ENCODE measurements around the gene SSH2. TPM values are rescaled to one million over a fixed set of nuclear protein-coding genes. Genes with fewer than 3 reads are reported as not detected.

Gene SSH2
- total RNA-seq, 4 donors from 2014 or later, result 14.7 to 33.6 (median 22.2) TPM

GRCh38 chr17:29909236-29910003 is 20.6 kb downstream of the SSH2 start:
- Histone ChIP-seq H3K36me3 (no peaks in the 10 kb centered on the region), H3K27ac (no peak overlapping the region), H3K9me3 (no peaks in the 10 kb centered on the region), H3K27me3 (no peaks in the 10 kb centered on the region), H3K4me1 (no peaks in the 10 kb centered on the region), H3K4me3 (no peak overlapping the region)
- no peak for DNase-seq (ENCODE audit: low spot score in 2 of 2)
- 81% methylated on average over 6 of the region's 6 CpGs for WGBS
- TF ChIP-seq EP300 (IDR thresholded peaks at IDR 0.05), result no peak
- TF ChIP-seq CTCF (IDR thresholded peaks at IDR 0.05), result no peak
- no peak for TF ChIP-seq POLR2AphosphoS5 (IDR thresholded peaks at IDR 0.05)
- no peak for TF ChIP-seq POLR2A (IDR thresholded peaks at IDR 0.05)

GRCh38 chr17:29906969-29907368 is 23.1 kb downstream of the SSH2 start:
- Histone ChIP-seq H3K9me3 (no peaks in the 10 kb centered on the region), H3K27ac (no peak overlapping the region), H3K36me3 (no peaks in the 10 kb centered on the region), H3K27me3 (no peaks in the 10 kb centered on the region), H3K4me3 (no peak overlapping the region), H3K4me1 (no peaks in the 10 kb centered on the region)
- 95% methylated on average over 2 of the region's 2 CpGs for WGBS
- DNase-seq (ENCODE audit: low spot score in 2 of 2), result no peak
- TF ChIP-seq EP300 (IDR thresholded peaks at IDR 0.05) (no peak), CTCF (IDR thresholded peaks at IDR 0.05) (no peak), POLR2AphosphoS5 (IDR thresholded peaks at IDR 0.05) (no peak), POLR2A (IDR thresholded peaks at IDR 0.05) (no peak)

- H3K27ac ChIP-seq, result no peak overlapping the region
- TF ChIP-seq POLR2AphosphoS5 (IDR thresholded peaks at IDR 0.05), result no peak
- TF ChIP-seq CTCF (IDR thresholded peaks at IDR 0.05), result no peak
- TF ChIP-seq EP300 (IDR thresholded peaks at IDR 0.05), result no peak
- no peak for TF ChIP-seq POLR2A (IDR thresholded peaks at IDR 0.05)
- WGBS, result 98% methylated on average over 3 of the region's 3 CpGs
- no peak overlapping the region for H3K4me3 ChIP-seq
- no peaks in the 10 kb centered on the region for H3K27me3 ChIP-seq
- no peaks in the 10 kb centered on the region for H3K4me1 ChIP-seq
- no peak for DNase-seq (ENCODE audit: low spot score in 2 of 2)
- H3K36me3 ChIP-seq, result no peaks in the 10 kb centered on the region
- no peaks in the 10 kb centered on the region for H3K9me3 ChIP-seq
Observed at GRCh38 chr17:29905879-29906167, 24.2 kb downstream of the SSH2 start.

GRCh38 chr17:29905086-29905878 is 24.7 kb downstream of the SSH2 start:
- no peak for DNase-seq (ENCODE audit: low spot score in 2 of 2)

More at GRCh38 chr17:29905086-29905878, 24.7 kb downstream of the SSH2 start:
- Histone ChIP-seq H3K4me3 (no peak overlapping the region), H3K27me3 (no peaks in the 10 kb centered on the region), H3K36me3 (no peaks in the 10 kb centered on the region), H3K9me3 (no peaks in the 10 kb centered on the region), H3K4me1 (no peaks in the 10 kb centered on the region), H3K27ac (no peak overlapping the region)
- WGBS, result 40% methylated on average over 1 of the region's 3 CpGs
- no peak for TF ChIP-seq POLR2AphosphoS5 (IDR thresholded peaks at IDR 0.05)
- TF ChIP-seq POLR2A (IDR thresholded peaks at IDR 0.05), result no peak
- TF ChIP-seq EP300 (IDR thresholded peaks at IDR 0.05), result no peak
- no peak for TF ChIP-seq CTCF (IDR thresholded peaks at IDR 0.05)
